ENCODE measurements around the gene NEK6. TPM values are rescaled to one million over a fixed set of nuclear protein-coding genes. Genes with fewer than 3 reads are reported as not detected.
A peak's percentile ranks its signal among the peaks of the same experiment; 100 is the strongest.

The NEK6 gene
- total RNA-seq, 4 donors from 2014 or later, result 25.3 to 53.1 (median 43.3) TPM

DNA sequence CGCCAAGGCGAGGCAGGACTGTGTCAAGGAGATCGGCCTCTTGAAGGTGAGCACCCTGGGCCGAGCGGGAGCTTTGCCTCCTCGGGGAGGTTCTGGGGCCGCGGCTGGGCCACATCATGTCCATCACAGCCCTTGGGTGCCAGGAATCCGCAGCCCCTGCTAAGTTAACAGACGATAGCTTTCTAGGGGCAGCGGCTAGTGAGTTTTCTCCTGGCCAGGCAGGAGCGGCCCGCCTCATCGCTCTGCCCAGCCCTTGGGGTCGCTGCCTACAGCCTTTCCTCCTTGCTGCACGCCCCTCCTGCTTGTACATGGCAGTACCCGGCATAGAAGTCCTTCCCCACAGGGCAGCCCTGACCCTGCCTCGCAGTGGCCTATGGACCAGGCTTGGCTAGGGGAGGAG is 56.2 kb downstream of the NEK6 start:
- DNase-seq (ENCODE audit: low spot score in 2 of 2), result no peak
- Histone ChIP-seq H3K27ac (peak overlapping the region in 1 of 4 donors; percentile 21), H3K4me3 (no peak overlapping the region), H3K9me3 (no peaks in the 10 kb centered on the region), H3K36me3 (peaks cover 0 to 78% (median 1%) of the 10 kb centered on the region in 3 donors), H3K4me1 (peaks cover 0 to 10% (median 4%) of the 10 kb centered on the region in 4 donors), H3K27me3 (no peaks in the 10 kb centered on the region)
- TF ChIP-seq EP300 (IDR thresholded peaks at IDR 0.05) (no peak), POLR2A (IDR thresholded peaks at IDR 0.05) (no peak), CTCF (IDR thresholded peaks at IDR 0.05) (no peak)
- WGBS, 2 donors, result 88 to 89% methylated on average over 18 of the region's 18 CpGs

DNA sequence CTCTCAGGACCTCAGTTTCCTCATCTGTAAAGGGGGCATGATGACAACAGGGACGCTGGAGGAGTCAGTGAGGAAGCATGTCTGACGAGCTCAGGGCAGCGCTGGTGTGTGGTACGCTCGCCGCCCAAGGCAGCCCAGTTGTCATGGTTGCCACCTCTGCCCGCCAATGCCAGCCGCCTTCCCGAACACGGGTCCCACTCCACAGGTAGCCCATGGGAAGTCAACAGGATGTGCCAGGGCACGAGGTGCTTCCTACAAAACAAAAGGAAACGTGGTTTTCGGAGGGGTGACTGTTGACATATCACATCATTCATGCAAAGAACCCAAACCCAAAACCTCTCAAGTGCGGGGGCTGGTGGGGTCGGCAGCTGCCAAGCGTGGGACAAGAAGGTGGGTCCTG is 58.1 kb downstream of the NEK6 start:
- H3K4me1 ChIP-seq, result peaks cover 0 to 9% (median 7%) of the 10 kb centered on the region in 4 donors
- H3K27me3 ChIP-seq, result no peaks in the 10 kb centered on the region
- H3K27ac ChIP-seq, result peak overlapping the region in 1 of 4 donors; percentile 58
- H3K4me3 ChIP-seq, result no peak overlapping the region
- 79 to 85% methylated on average over 16 of the region's 16 CpGs for whole genome bisulfite sequencing, 2 donors
- no peak for DNase-seq (ENCODE audit: low spot score in 2 of 2)
- no peak for TF ChIP-seq EP300 (IDR thresholded peaks at IDR 0.05)
- no peak for TF ChIP-seq POLR2A (IDR thresholded peaks at IDR 0.05)
- no peak for TF ChIP-seq CTCF (IDR thresholded peaks at IDR 0.05)
- H3K9me3 ChIP-seq, result no peaks in the 10 kb centered on the region
- H3K36me3 ChIP-seq, result peaks cover 0 to 76% (median 2%) of the 10 kb centered on the region in 3 donors

DNA sequence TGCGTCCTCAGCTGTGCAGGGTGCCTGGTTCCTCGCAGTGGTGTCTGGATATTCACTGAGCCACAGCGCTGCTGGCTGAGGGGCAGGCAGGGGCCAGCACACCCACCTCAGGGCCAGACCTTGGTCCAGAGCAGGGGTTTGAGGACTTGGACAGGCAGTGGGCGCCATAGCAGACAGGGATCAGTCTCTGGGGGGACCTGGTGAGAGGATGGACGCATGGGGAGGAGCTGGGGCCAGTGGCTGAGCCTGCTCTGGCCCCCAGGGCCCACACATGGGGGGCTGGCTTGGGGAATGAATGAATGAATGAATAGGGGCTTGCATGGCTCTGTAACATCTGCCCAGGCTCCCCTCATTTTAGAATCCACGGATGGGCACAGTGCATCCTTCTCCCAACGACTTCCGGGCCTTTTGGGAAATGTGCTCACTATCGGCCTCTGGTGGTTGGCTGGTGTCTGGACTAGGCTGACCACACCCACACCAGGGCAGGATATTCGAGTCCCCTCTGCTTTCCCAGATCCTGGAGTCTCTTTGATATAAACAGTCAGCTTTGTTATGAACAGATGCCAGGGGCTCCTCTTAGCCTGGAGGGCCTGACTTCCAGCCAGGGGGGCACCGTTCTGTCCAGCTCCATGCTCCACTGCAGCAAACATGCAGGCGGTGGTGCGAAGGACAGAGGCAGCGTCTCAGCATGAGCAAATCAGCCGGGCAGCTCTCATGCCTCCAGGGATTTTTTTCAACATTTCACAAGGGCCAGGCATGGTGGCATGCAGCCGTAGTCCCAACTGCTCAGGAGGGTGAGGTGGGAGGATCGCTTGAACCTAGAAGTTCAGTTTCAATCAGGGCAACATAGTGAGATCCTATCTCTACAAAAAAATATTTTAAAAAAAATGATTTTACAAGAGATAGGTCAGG is 62.6 kb downstream of the NEK6 start:
- WGBS, 2 donors, result 53 to 78% methylated on average over 12 to 17 of the region's 17 CpGs
- TF ChIP-seq CTCF (IDR thresholded peaks at IDR 0.05) (peak; percentile 85 to 91 (median 88)), EP300 (IDR thresholded peaks at IDR 0.05) (peak in 1 of 2 donors; percentile 35), POLR2A (IDR thresholded peaks at IDR 0.05) (no peak)
- Histone ChIP-seq H3K27me3 (no peaks in the 10 kb centered on the region), H3K27ac (peak overlapping the region; percentile 20 to 75 (median 56)), H3K4me1 (peaks cover 0 to 9% (median 7%) of the 10 kb centered on the region in 4 donors), H3K9me3 (no peaks in the 10 kb centered on the region), H3K36me3 (peaks cover 0 to 72% (median 2%) of the 10 kb centered on the region in 3 donors), H3K4me3 (no peak overlapping the region)
- DNase-seq (ENCODE audit: low spot score in 2 of 2), result peak; percentile 61 to 82

DNA sequence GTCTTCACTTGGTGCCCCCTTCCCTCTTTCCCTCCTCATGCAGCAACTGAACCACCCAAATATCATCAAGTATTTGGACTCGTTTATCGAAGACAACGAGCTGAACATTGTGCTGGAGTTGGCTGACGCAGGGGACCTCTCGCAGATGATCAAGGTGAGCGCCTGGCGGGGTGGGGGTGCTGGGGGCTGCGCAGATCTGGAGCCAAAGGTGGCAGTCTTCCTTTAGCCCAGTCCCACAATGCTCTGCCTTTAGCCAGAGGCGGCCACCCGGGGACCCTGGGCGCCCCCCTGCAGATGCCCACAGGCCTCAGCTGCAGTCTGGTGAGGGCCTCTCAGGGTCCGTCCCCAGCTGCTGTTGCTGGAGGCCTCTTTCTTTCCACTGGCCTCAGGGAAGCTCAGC is 63.7 kb downstream of the NEK6 start:
- H3K36me3 ChIP-seq, result peaks cover 0 to 72% (median 3%) of the 10 kb centered on the region in 3 donors
- no peak for TF ChIP-seq EP300 (IDR thresholded peaks at IDR 0.05)
- no peak for TF ChIP-seq POLR2A (IDR thresholded peaks at IDR 0.05)
- TF ChIP-seq CTCF (IDR thresholded peaks at IDR 0.05), result no peak
- H3K4me3 ChIP-seq, result no peak overlapping the region
- WGBS, 2 donors, result 90 to 97% methylated on average over 8 to 12 of the region's 12 CpGs
- H3K27ac ChIP-seq, result peak overlapping the region in 3 of 4 donors; percentile 0 to 75 (median 53)
- H3K27me3 ChIP-seq, result no peaks in the 10 kb centered on the region
- peaks cover 0 to 9% (median 7%) of the 10 kb centered on the region in 4 donors for H3K4me1 ChIP-seq
- H3K9me3 ChIP-seq, result no peaks in the 10 kb centered on the region
- DNase-seq (ENCODE audit: low spot score in 2 of 2), result no peak

DNA sequence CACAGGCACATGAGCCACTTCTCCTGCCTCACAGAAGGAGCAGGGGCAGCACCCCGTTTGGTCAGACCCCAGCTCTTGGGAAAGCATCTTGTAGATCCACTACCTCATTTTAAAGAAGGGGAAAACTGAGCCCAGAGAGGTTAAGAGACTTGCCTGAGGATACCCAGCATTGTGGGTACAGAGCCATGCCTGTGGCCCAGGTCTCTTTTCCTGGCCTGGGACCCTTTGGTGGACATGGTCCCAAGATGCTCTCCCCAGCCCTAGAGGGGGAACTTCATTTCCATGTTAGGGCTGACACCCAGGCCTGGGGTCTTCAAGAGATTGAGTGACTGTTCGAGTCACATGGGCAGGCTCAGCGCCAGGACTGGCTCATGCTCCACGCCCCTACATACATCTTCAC is 64.2 kb downstream of the NEK6 start:
- no peak for TF ChIP-seq CTCF (IDR thresholded peaks at IDR 0.05)
- TF ChIP-seq EP300 (IDR thresholded peaks at IDR 0.05), result no peak
- TF ChIP-seq POLR2A (IDR thresholded peaks at IDR 0.05), result no peak
- Histone ChIP-seq H3K27me3 (no peaks in the 10 kb centered on the region), H3K27ac (peak overlapping the region in 2 of 4 donors; percentile 0 to 75), H3K36me3 (peaks cover 0 to 72% (median 5%) of the 10 kb centered on the region in 3 donors), H3K4me1 (peaks cover 0 to 9% (median 7%) of the 10 kb centered on the region in 4 donors), H3K4me3 (no peak overlapping the region), H3K9me3 (no peaks in the 10 kb centered on the region)
- DNase-seq (ENCODE audit: low spot score in 2 of 2), result no peak
- WGBS, 2 donors, result 76 to 85% methylated on average over 3 to 4 of the region's 4 CpGs

Measured in tibial nerve (tissue), 4 donors.